ENCODE results near the gene C9orf72.

DNA sequence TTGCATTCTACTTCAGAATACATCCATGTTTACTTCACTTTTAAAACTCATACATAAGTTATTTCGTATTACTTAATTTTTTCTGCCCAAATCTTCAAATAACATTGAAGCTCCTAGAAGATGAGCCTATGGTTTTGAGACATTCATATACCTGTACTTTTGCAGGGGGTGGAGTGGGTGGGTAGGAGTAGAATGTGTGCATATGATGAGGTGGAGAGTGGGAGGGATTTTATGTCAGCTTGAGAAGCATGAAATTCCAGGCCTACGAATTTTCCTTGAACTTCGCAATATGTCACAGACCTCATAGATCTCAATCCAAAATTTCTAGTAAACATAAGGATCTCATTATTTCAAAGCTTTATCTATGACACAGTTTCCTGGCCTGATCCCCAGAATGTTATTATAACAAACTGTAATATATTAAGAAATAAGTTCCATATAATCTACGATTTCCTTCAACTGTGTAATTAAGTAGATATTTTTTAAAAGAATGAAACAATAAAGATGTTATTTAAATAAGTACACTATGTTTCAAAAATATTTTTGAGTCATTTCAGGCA, 24.0 kb downstream of the C9orf72 start:
- TF ChIP-seq CBX8 (IDR thresholded peaks at IDR 0.05) (no peak), CTCF (IDR thresholded peaks at IDR 0.05) (no peak), HMGXB4 (CRISPR knock-in tag; IDR thresholded peaks at IDR 0.05; ENCODE audit: borderline replicate concordance) (no peak), KDM1A (IDR thresholded peaks at IDR 0.05; ENCODE audit: low read depth) (no peak), ESRRA (IDR thresholded peaks at IDR 0.05; ENCODE audit: borderline replicate concordance, low read length) (no peak), CHD4 (IDR thresholded peaks at IDR 0.05; ENCODE audit: borderline replicate concordance) (no peak), USF2 (IDR thresholded peaks at IDR 0.05) (no peak)

All from A549 (cell line).